Neural crest cell (in vitro differentiated cells): ENCODE data around the gene TRIM52. TPM values are rescaled to one million over a fixed set of nuclear protein-coding genes. Genes with fewer than 3 reads are reported as not detected.

ENCODE experiments used
- DNase-seq: peaks from one replicate; pipeline ENCODE4 v3.0.0; 2021; ENCODE audit warnings: low read depth, mixed read lengths, low spot score
- H3K27ac Mint-ChIP-seq: one replicate; pipeline ENCODE4 v1.8.0; 2021; ENCODE audit warnings: mild to moderate bottlenecking, mixed read lengths; ENCODE audit not compliant: unreplicated experiment
- H3K27me3 Mint-ChIP-seq: 2 replicates; pipeline ENCODE4 v1.8.0; 2021; ENCODE audit warnings: low read depth, mild to moderate bottlenecking, mixed read lengths
- H3K36me3 Mint-ChIP-seq: 2 replicates; pipeline ENCODE4 v1.8.0; 2021; ENCODE audit warnings: low read depth, mild to moderate bottlenecking, mixed read lengths
- H3K4me1 Mint-ChIP-seq: 2 replicates; pipeline ENCODE4 v1.8.0; 2021; ENCODE audit warnings: mixed read lengths
- H3K4me3 Mint-ChIP-seq: one replicate; pipeline ENCODE4 v1.8.0; 2021; ENCODE audit warnings: mild to moderate bottlenecking, mixed read lengths
- H3K9me3 Mint-ChIP-seq: 2 replicates; pipeline ENCODE4 v1.8.0; 2021; ENCODE audit warnings: mixed read lengths
- CTCF ChIP-seq: fragments of 200-600 bp; sonication (generic); conservative IDR thresholded peaks from 2 replicates; pipeline ENCODE4 v1.5.0; 2021; ENCODE audit warnings: antibody characterized with exemption, mild to moderate bottlenecking
- total RNA-seq: library from RNA; stranded (reverse); gene quantifications from 2 replicates; pipeline ENCODE4 v1.2.1, GENCODE V29; 2021

The TRIM52 gene
- total RNA-seq, 1 donor from 2014 or later, result 9.0 TPM

GRCh38 chr5:181223058-181223728 is 37.8 kb downstream of the TRIM52 start, which contains the start of gene TRIM41:
TSS of gene TRIM41 (plus strand) at chr5:181223281. CDS start at chr5:181224000, 719 bp downstream.
- H3K4me1 Mint-ChIP-seq, result peaks cover 44% of the 10 kb centered on the region
- H3K4me3 Mint-ChIP-seq, result peak within 1 kb of the TSS; percentile 95
- H3K27me3 Mint-ChIP-seq, result peaks cover 46% of the 10 kb centered on the region
- DNase-seq, result peak; percentile 97
- peaks cover 11% of the 10 kb centered on the region for H3K36me3 Mint-ChIP-seq
- TF ChIP-seq CTCF, result peak; percentile 9
- H3K9me3 Mint-ChIP-seq, result peaks cover 6% of the 10 kb centered on the region
- H3K27ac Mint-ChIP-seq, result peak within 1 kb of the TSS; percentile 99

GRCh38 chr5:181222630-181223057 is 38.3 kb downstream of the TRIM52 start:
- DNase-seq, result no peak
- Mint-ChIP-seq H3K27me3 (peaks cover 52% of the 10 kb centered on the region), H3K36me3 (peaks cover 13% of the 10 kb centered on the region), H3K9me3 (peaks cover 9% of the 10 kb centered on the region), H3K4me1 (peaks cover 49% of the 10 kb centered on the region), H3K4me3 (peak overlapping the region; percentile 95), H3K27ac (peak overlapping the region; percentile 96)
- TF ChIP-seq CTCF, result peak; percentile 46

GRCh38 chr5:181221792-181222629 is 38.9 kb downstream of the TRIM52 start:
- Mint-ChIP-seq H3K27me3 (peaks cover 58% of the 10 kb centered on the region), H3K27ac (peak overlapping the region; percentile 96), H3K9me3 (peaks cover 9% of the 10 kb centered on the region), H3K36me3 (peaks cover 13% of the 10 kb centered on the region), H3K4me1 (peaks cover 56% of the 10 kb centered on the region), H3K4me3 (peak overlapping the region; percentile 95)
- DNase-seq, result peak; percentile 98
- TF ChIP-seq CTCF, result no peak

- Mint-ChIP-seq H3K27me3 (peaks cover 65% of the 10 kb centered on the region), H3K27ac (no peak overlapping the region)
These were observed 39.7 kb downstream of the TRIM52 start for GRCh38 chr5:181221105-181221791.

More at GRCh38 chr5:181221105-181221791, 39.7 kb downstream of the TRIM52 start:
- TF ChIP-seq CTCF, result no peak
- Mint-ChIP-seq H3K9me3 (peaks cover 9% of the 10 kb centered on the region), H3K4me3 (peak overlapping the region; percentile 95), H3K36me3 (peaks cover 13% of the 10 kb centered on the region), H3K4me1 (peaks cover 59% of the 10 kb centered on the region)
- DNase-seq, result no peak
